Esophagus squamous epithelium (tissue), 4 donors: ENCODE measurements around the gene DNM3.

Experiments used
- POLR2A ChIP-seq, 4 donors: fragments of 450-650 bp; IDR thresholded peaks; one replicate each; pipeline ENCODE4 v1.6.1; 2017; ENCODE audit warnings: antibody characterized with exemption in 4 of 4, mild to moderate bottlenecking in 4 of 4, moderate library complexity in 3 of 4
- TF ChIP-seq, protein P1 (sequence below), 6 experiments: fragments of 450-650 bp in 4 of 6; fragments of 200-600 bp in 2 of 6; sonication (generic) in 2 of 6; IDR thresholded peaks; one replicate each; pipeline ENCODE4 v1.5.1; 2016 to 2019; ENCODE audit warnings: antibody characterized with exemption in 6 of 6, mild to moderate bottlenecking in 4 of 6, moderate library complexity in 4 of 6

DNA sequence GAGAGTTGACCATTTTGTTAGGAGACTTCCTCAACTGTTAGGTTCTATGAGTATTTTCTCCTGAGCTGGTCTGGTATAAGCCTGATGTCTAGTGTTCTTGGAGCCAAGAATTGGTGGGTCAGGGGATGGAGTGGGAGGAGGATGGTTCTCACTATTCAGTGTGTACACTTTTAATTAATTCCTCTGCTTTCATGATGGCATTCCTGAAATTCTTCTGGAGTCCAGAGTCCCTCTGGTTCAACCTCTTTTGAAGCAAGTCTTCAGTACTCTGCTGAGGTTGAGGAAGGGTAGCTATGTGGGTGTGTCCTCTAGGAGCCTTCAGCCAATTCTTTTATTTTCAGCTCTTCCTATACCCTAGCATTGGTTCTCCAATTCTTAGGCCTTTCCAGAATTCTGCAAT, 149.1 kb downstream of the DNM3 start:
- TF ChIP-seq, protein P1, sequence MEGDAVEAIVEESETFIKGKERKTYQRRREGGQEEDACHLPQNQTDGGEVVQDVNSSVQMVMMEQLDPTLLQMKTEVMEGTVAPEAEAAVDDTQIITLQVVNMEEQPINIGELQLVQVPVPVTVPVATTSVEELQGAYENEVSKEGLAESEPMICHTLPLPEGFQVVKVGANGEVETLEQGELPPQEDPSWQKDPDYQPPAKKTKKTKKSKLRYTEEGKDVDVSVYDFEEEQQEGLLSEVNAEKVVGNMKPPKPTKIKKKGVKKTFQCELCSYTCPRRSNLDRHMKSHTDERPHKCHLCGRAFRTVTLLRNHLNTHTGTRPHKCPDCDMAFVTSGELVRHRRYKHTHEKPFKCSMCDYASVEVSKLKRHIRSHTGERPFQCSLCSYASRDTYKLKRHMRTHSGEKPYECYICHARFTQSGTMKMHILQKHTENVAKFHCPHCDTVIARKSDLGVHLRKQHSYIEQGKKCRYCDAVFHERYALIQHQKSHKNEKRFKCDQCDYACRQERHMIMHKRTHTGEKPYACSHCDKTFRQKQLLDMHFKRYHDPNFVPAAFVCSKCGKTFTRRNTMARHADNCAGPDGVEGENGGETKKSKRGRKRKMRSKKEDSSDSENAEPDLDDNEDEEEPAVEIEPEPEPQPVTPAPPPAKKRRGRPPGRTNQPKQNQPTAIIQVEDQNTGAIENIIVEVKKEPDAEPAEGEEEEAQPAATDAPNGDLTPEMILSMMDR (IDR thresholded peaks at IDR 0.05) = no peak
- no peak for TF ChIP-seq POLR2A (IDR thresholded peaks at IDR 0.05)
